Trophoblast cell (in vitro differentiated cells and primary cell): ENCODE results near the gene MRGPRX3.

Source experiments
- DNase-seq, 2 donors: peaks; one replicate each; pipeline ENCODE4 v3.0.0-alpha.2; 2016
- H2AFZ ChIP-seq: 2 replicates; pipeline ENCODE4 v1.6.1; 2013; ENCODE audit warnings: low read length, moderate library complexity, mild to moderate bottlenecking; ENCODE audit not compliant: insufficient read depth, poor library complexity
- H2AK5ac ChIP-seq: 2 replicates; pipeline ENCODE4 v1.6.1; 2013; ENCODE audit warnings: mild to moderate bottlenecking, low read length
- H2BK120ac ChIP-seq: 2 replicates; pipeline ENCODE4 v1.6.1; 2013; ENCODE audit warnings: low read length, mild to moderate bottlenecking, moderate library complexity; ENCODE audit not compliant: insufficient read depth, poor library complexity
- H2BK12ac ChIP-seq: 2 replicates; pipeline ENCODE4 v1.6.1; 2013; ENCODE audit warnings: mild to moderate bottlenecking, low read length, moderate library complexity
- H2BK5ac ChIP-seq: 2 replicates; pipeline ENCODE4 v1.6.1; 2013; ENCODE audit warnings: low read length, low read depth, moderate library complexity, mild to moderate bottlenecking; ENCODE audit not compliant: poor library complexity
- H3K14ac ChIP-seq: 2 replicates; pipeline ENCODE4 v1.6.1; 2013; ENCODE audit warnings: mild to moderate bottlenecking, low read length
- H3K18ac ChIP-seq: 2 replicates; pipeline ENCODE4 v1.6.1; 2013; ENCODE audit warnings: mild to moderate bottlenecking, low read length
- H3K23ac ChIP-seq: 2 replicates; pipeline ENCODE4 v1.6.1; 2013; ENCODE audit warnings: low read length
- H3K27ac ChIP-seq: 2 replicates; pipeline ENCODE4 v1.5.1; 2013; ENCODE audit warnings: low read depth, mild to moderate bottlenecking, inconsistent platforms, low read length, moderate library complexity
- H3K27me3 ChIP-seq: 2 replicates; pipeline ENCODE4 v1.6.1; 2013; ENCODE audit warnings: inconsistent platforms, mild to moderate bottlenecking, low read length, moderate library complexity; ENCODE audit not compliant: insufficient read depth
- H3K36me3 ChIP-seq, 2 experiments: 1 replicate in 1 of 2; 2 replicates in 1 of 2; pipeline ENCODE4 v1.6.1; 2013; ENCODE audit warnings: low read length in 2 of 2, mild to moderate bottlenecking in 2 of 2, moderate library complexity in 1 of 2; ENCODE audit not compliant: insufficient read depth in 2 of 2, control insufficient read depth in 1 of 2
- H3K4ac ChIP-seq: 2 replicates; pipeline ENCODE4 v1.6.1; 2013; ENCODE audit warnings: low read depth, mild to moderate bottlenecking, low read length, moderate library complexity
- H3K4me1 ChIP-seq, 2 experiments: 1 replicate in 1 of 2; 2 replicates in 1 of 2; pipeline ENCODE4 v1.6.1; 2013; ENCODE audit warnings: low read length in 2 of 2, mild to moderate bottlenecking in 2 of 2, moderate library complexity in 1 of 2; ENCODE audit not compliant: insufficient read depth in 2 of 2, control insufficient read depth in 1 of 2
- H3K4me2 ChIP-seq: 2 replicates; pipeline ENCODE4 v1.6.1; 2013; ENCODE audit warnings: inconsistent platforms, mild to moderate bottlenecking, low read length, moderate library complexity
- H3K4me3 ChIP-seq: 2 replicates; pipeline ENCODE4 v1.5.1; 2013; ENCODE audit warnings: mild to moderate bottlenecking, low read depth, low read length, inconsistent platforms
- H3K79me1 ChIP-seq: one replicate; pipeline ENCODE4 v1.6.1; 2013; ENCODE audit warnings: low read length
- H3K79me2 ChIP-seq: 2 replicates; pipeline ENCODE4 v1.6.1; 2013; ENCODE audit warnings: low read length, mild to moderate bottlenecking; ENCODE audit not compliant: control insufficient read depth, insufficient read depth, poor library complexity
- H3K9ac ChIP-seq: 2 replicates; pipeline ENCODE4 v1.6.1; 2013; ENCODE audit warnings: mild to moderate bottlenecking, low read length
- H3K9me3 ChIP-seq: 2 replicates; pipeline ENCODE4 v1.6.1; 2013; ENCODE audit warnings: low read depth, mild to moderate bottlenecking, control low read depth, inconsistent platforms, low read length; ENCODE audit not compliant: insufficient read depth
- H4K12ac ChIP-seq: 2 replicates; pipeline ENCODE4 v1.6.1; 2013; ENCODE audit warnings: low read depth, mild to moderate bottlenecking, low read length, moderate library complexity
- H4K8ac ChIP-seq: 2 replicates; pipeline ENCODE4 v1.6.1; 2013; ENCODE audit warnings: low read depth, mild to moderate bottlenecking, low read length, moderate library complexity
- H4K91ac ChIP-seq: one replicate; pipeline ENCODE4 v1.6.1; 2013; ENCODE audit warnings: low read depth, mild to moderate bottlenecking, low read length, moderate library complexity
- WGBS: extraction: QIAGEN DNeasy Blood & Tissue Kit; methylation state at CpG from one replicate; pipeline ENCODE4 v1.1.7; 2013; ENCODE audit warnings: missing lambda C conversion rate; ENCODE audit not compliant: insufficient read length, insufficient coverage; ENCODE audit errors: extremely low coverage; 5-methylcytosine and 5-hydroxymethylcytosine counted together

The MRGPRX3 gene

GRCh38 chr11:18106688-18107087 lies 25.7 kb upstream of the MRGPRX3 start:
- H3K79me1 ChIP-seq, result peaks cover 3% of the 10 kb centered on the region

GRCh38 chr11:18108254-18108653 lies 24.1 kb upstream of the MRGPRX3 start:
- no peak for DNase-seq
- H3K23ac ChIP-seq, result no peak overlapping the region
- no peak overlapping the region for H4K8ac ChIP-seq
- H3K9me3 ChIP-seq, result no peaks in the 10 kb centered on the region
- H3K36me3 ChIP-seq, result peaks cover 0 to 3% of the 10 kb centered on the region in 2 experiments
- no peak overlapping the region for H3K4ac ChIP-seq
- no peak overlapping the region for H2BK120ac ChIP-seq
- peaks cover 0 to 2% of the 10 kb centered on the region in 2 experiments for H3K4me1 ChIP-seq
- H3K14ac ChIP-seq, result no peak overlapping the region
- H3K4me3 ChIP-seq, result no peak overlapping the region
- H3K79me1 ChIP-seq, result peaks cover 3% of the 10 kb centered on the region
- H4K12ac ChIP-seq, result no peak overlapping the region
- 100% methylated on average over 1 of the region's 3 CpGs for WGBS
- H3K9ac ChIP-seq, result no peak overlapping the region
- H3K79me2 ChIP-seq, result peaks cover 6% of the 10 kb centered on the region
- no peak overlapping the region for H4K91ac ChIP-seq
- H3K4me2 ChIP-seq, result no peak overlapping the region
- H3K27me3 ChIP-seq, result no peaks in the 10 kb centered on the region
- H2AK5ac ChIP-seq, result no peak overlapping the region
- H3K27ac ChIP-seq, result no peak overlapping the region
- H2AFZ ChIP-seq, result no peak overlapping the region
- no peak overlapping the region for H2BK12ac ChIP-seq
- H3K18ac ChIP-seq, result no peak overlapping the region
- H2BK5ac ChIP-seq, result no peak overlapping the region

More at GRCh38 chr11:18106688-18107087, 25.7 kb upstream of the MRGPRX3 start:
- Histone ChIP-seq H3K4me2 (no peak overlapping the region), H3K23ac (no peak overlapping the region), H3K4ac (no peak overlapping the region), H4K8ac (no peak overlapping the region), H2AK5ac (no peak overlapping the region), H2BK5ac (no peak overlapping the region), H3K4me3 (no peak overlapping the region), H4K91ac (no peak overlapping the region), H2AFZ (no peak overlapping the region), H3K36me3 (peaks cover 3 to 12% of the 10 kb centered on the region in 2 experiments), H3K79me2 (peaks cover 6% of the 10 kb centered on the region), H3K14ac (no peak overlapping the region), H3K9me3 (no peaks in the 10 kb centered on the region), H3K18ac (no peak overlapping the region), H4K12ac (no peak overlapping the region), H3K4me1 (peaks cover 0 to 2% of the 10 kb centered on the region in 2 experiments), H2BK120ac (no peak overlapping the region), H3K27ac (no peak overlapping the region), H3K27me3 (no peaks in the 10 kb centered on the region), H2BK12ac (no peak overlapping the region), H3K9ac (no peak overlapping the region)
- no CpG with 5 or more reads among the region's 9 CpGs for WGBS
- DNase-seq, result no peak

- Histone ChIP-seq H3K4ac (no peak overlapping the region), H3K4me1 (no peaks in the 10 kb centered on the region), H3K23ac (no peak overlapping the region)
Observed at GRCh38 chr11:18111005-18111404, 21.4 kb upstream of the MRGPRX3 start.

GRCh38 chr11:18115360-18116127 lies 16.8 kb upstream of the MRGPRX3 start:
- no peak overlapping the region for H3K23ac ChIP-seq
- H2BK120ac ChIP-seq, result no peak overlapping the region
- no peak overlapping the region for H2AK5ac ChIP-seq
- no peak overlapping the region for H2BK5ac ChIP-seq
- no peaks in the 10 kb centered on the region for H3K79me1 ChIP-seq
- H3K36me3 ChIP-seq, result no peaks in the 10 kb centered on the region
- peak; percentile 9 to 67 for DNase-seq
- H3K4me2 ChIP-seq, result no peak overlapping the region
- H3K9me3 ChIP-seq, result no peaks in the 10 kb centered on the region
- H3K27me3 ChIP-seq, result peaks cover 2% of the 10 kb centered on the region
- H3K4ac ChIP-seq, result no peak overlapping the region
- no peak overlapping the region for H4K91ac ChIP-seq
- no peak overlapping the region for H3K14ac ChIP-seq
- H4K8ac ChIP-seq, result no peak overlapping the region
- H2AFZ ChIP-seq, result no peak overlapping the region
- no peak overlapping the region for H3K9ac ChIP-seq
- no peak overlapping the region for H2BK12ac ChIP-seq
- no peak overlapping the region for H3K27ac ChIP-seq
- H3K4me1 ChIP-seq, result no peaks in the 10 kb centered on the region
- H3K79me2 ChIP-seq, result no peaks in the 10 kb centered on the region
- WGBS, result no CpG with 5 or more reads among the region's 9 CpGs
- peak overlapping the region; percentile 14 for H3K4me3 ChIP-seq
- no peak overlapping the region for H3K18ac ChIP-seq
- H4K12ac ChIP-seq, result no peak overlapping the region

More at GRCh38 chr11:18111005-18111404, 21.4 kb upstream of the MRGPRX3 start:
- Histone ChIP-seq H3K9me3 (no peaks in the 10 kb centered on the region), H3K36me3 (no peaks in the 10 kb centered on the region), H3K4me2 (no peak overlapping the region), H4K12ac (no peak overlapping the region), H2BK12ac (no peak overlapping the region), H2AK5ac (no peak overlapping the region), H3K4me3 (no peak overlapping the region), H3K27ac (no peak overlapping the region), H3K18ac (no peak overlapping the region), H3K79me1 (no peaks in the 10 kb centered on the region), H4K91ac (no peak overlapping the region), H3K27me3 (peaks cover 2% of the 10 kb centered on the region), H3K79me2 (no peaks in the 10 kb centered on the region), H2AFZ (no peak overlapping the region), H4K8ac (no peak overlapping the region), H3K14ac (no peak overlapping the region), H2BK120ac (no peak overlapping the region), H2BK5ac (no peak overlapping the region), H3K9ac (no peak overlapping the region)
- no peak for DNase-seq
- WGBS, result no CpG with 5 or more reads among the region's 2 CpGs
